Measurements from ENCODE around the gene NUP62.

Gene NUP62

GRCh38 chr19:49896863-49897621 lies 32.3 kb downstream of the NUP62 start, which contains the start of gene IL4I1:
TSS of gene IL4I1 (minus strand) at chr19:49896887. CDS start at chr19:49896160, 727 bp downstream.
- DNase-seq (ENCODE audit: low spot score), result no peak

DNA sequence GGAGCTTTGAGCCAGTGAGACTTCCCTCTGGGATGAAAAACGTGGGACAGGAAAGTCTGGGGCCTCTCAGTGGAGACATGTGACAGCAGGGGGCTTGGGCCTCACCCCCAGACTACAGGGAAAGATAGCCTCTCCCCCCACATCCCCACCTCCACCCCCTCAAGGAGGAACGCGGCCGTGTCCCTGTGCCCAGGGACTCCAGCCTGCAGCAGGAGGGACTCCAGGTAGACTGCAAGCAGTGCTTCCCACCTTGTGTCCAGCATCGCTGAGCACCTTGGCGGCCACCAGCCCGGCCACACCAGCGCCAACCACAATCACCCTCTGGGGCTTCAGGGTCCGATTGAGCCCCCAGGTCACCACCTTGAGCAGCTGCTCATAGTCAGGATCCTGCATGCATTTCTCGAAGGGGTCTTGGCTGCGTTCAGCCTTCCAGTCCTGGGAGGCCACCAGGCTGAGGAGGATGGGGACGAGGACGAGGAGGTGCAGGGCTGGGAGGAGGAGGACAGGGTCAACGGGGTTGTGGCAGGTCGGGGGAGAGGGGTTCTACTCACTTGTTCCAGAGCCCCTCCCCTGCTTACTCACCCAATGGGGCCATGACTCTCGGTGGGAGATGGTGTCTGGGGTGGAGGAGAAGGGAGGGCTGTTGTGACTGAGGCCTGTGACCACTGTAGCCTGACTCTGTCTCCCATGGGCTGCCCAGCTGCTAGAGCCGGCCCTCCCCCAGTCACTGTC lies 33.6 kb downstream of the NUP62 start:
- no peak for DNase-seq (ENCODE audit: low spot score)

DNA sequence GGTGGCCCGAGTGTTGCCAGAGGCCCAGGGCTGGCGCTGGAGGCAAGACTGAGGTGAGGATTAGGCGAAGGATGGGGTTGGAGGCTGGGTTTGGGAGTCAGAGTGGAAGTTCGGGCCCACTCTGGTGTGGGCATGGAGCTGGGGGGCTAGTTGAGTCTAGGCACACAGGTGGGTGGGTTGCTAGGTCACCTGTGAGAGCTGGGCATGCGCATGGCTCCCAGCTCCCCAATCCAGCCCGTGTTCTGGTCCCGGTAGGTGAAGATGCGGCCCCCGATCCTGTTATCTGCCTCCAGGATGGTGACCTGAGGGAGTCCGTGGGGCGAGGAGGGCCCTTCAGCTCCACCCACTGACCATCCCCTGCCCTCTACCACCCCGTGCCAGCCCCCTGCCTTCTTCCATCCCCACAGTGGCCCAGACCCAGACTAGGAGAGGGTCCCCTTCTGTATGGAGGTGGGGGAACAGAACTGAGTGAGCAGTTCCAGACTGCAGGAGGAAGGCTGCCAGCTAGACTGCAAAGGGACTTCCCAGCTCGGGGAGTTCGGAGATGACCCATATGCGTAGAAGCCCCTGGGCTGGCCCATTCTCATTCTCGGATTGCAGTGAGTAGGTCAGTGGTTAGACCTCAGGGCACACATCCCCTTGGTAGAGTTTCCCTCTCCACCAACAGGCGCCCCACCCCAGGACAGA lies 34.3 kb downstream of the NUP62 start:
- no peak for DNase-seq (ENCODE audit: low spot score)

DNA sequence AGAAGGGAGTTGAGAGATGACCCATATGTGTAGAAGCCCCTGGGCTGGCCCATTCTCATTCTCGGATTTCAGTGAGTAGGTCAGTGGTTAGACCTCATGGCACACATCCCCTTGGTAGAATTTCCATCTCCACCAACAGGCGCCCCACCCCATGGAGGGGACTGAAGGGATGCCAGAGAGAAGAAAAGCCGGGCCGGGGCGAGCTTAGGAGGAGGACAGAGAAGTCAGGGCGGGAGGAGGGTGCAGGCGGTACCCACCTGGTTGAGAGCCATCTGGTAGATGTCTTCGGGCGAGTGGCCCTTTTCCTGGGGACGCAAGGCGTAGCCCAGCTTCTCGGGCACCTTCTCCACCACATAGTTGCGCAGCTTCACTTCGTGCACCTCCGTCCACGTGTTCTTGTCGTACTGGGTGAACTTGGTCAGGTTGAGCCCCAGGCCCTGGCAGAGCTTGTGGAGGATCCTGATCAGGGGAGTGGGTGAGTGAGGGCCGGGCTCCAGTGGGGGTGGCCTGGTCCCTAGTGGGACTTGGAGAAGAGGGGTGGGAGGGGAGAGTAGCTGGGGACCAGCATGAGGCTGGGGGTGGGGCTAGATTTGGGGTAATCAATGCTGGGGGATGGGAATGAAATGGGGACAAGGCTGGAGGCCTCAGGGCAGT lies 35.2 kb downstream of the NUP62 start:
- no peak for DNase-seq (ENCODE audit: low spot score)

DNA sequence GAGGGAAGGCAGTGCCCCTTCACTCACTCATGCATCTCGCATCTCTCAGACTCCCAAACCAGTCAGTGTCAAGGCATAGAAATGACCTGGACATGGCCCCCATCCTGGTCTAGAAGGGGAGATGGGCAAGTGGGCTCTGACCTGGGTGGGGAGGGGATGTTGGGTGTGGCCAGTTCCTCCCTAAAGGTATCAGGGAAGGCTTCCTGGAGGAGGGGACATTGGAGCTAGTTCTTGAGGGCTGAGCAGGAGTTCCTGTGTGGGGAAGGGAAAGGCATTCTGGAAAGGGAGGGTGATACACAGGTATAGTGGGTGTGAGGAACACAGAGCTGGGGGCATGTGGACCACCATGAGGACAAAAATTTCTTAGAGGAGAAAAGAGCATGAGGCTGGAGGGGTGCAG lies 36.6 kb downstream of the NUP62 start:
- no peak for DNase-seq (ENCODE audit: low spot score)

GRCh38 chr19:49891393-49891792 lies 37.9 kb downstream of the NUP62 start:
- DNase-seq (ENCODE audit: low spot score), result no peak

DNA sequence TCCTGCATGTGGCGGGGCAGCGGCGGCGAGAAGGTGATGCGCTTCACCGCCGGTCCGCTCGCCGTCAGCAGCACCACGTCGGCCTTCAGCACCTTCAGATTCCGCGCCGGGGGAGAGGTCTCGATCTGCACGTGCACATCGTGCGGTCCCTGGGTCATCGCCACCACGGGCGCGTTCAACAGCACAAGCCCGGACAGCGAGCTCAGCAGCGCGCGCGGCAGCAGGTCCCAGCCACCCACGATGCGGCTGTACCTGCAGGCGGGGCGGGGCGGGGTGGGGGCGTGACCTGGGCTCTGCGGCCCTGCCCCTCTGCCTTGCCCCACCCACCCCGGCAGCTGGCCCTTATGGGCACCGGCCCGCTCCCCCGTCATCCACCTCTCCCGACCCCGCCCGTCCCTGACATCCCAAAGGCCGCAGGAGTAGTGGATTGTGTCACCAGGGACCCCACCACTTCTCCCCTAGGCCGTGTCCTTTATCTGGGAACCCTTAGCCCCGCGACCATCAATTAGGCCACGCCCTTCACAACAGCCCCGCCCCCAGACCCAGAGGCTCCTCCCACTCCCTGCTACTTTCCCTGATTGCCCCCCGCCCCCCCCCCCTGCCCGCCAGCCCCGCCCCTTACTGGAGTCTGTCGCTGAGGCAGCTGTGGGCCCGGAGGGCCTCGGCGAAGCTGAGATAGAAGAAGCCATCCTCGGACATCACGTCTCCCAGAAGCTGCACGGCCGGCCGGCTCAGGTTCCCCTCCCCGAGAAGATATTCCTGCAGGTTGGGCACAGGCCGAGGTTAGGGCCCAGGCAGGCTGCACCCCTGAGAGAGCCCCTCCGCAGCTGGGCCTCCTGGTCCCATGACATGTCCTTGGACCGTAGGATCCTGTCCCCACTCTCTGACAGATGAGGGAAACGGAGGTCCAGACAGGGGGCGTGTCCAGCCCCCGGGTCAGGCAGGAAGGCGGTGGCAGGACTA lies 38.7 kb downstream of the NUP62 start:
- DNase-seq (ENCODE audit: low spot score), result peak; percentile 91

GRCh38 chr19:49889687-49890348 lies 39.5 kb downstream of the NUP62 start:
- peak; percentile 84 for DNase-seq (ENCODE audit: low spot score)

GRCh38 chr19:49889038-49889686 lies 40.1 kb downstream of the NUP62 start:
- DNase-seq (ENCODE audit: low spot score), result no peak

DNA sequence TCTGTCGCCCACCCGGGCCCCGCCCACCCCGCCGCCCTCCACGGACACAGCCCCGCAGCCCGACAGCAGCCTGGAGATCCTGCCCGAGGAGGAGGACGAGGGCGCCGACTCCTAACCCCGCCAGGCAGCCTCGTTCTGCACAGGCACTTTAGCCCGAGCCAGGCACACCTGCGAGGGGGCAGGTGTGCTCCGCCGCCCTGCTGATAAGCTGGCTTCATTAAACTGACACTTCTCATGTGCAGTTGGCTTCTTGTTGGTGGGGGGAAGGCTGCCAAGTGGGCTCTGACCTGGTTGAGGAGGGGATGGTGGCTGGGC lies 40.8 kb downstream of the NUP62 start:
- no peak for DNase-seq (ENCODE audit: low spot score)

DNA sequence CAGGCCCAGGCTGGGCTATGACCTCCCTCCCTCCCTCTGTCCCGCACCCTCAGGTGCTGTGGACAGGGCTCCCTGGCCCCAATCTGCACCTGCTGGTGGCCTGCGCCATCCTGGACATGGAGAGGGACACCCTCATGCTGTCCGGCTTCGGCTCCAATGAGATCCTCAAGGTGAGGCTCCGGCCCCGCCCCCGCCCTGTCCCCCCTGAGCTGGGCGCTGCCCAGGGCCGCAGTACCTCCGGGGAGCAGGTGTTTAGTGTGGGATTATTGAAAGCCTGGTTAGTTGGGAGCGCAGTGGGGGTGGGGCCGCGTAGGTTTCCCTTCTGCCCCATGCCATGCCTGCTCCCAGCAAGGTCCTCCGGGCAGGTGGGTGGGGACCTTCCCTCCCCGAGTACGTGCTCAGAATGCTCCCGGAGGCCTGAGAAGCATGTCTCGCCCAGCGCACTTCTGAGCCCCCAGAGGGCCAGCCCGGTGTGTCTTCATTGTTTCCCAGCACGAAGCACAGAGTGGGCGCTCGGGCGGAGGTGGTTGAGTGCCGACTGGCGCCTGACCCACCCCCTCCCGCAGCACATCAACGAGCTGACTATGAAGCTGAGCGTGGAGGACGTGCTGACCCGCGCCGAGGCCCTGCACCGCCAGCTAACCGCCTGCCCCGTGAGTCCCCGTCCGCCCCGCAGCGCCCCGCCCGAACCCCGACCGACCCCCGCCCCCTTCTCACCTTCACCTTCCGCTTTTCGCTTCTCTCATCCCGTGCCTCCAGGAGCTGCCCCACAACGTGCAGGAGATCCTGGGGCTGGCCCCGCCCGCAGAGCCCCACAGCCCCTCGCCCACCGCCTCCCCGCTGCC lies 41.4 kb downstream of the NUP62 start:
- no peak for DNase-seq (ENCODE audit: low spot score)

DNA sequence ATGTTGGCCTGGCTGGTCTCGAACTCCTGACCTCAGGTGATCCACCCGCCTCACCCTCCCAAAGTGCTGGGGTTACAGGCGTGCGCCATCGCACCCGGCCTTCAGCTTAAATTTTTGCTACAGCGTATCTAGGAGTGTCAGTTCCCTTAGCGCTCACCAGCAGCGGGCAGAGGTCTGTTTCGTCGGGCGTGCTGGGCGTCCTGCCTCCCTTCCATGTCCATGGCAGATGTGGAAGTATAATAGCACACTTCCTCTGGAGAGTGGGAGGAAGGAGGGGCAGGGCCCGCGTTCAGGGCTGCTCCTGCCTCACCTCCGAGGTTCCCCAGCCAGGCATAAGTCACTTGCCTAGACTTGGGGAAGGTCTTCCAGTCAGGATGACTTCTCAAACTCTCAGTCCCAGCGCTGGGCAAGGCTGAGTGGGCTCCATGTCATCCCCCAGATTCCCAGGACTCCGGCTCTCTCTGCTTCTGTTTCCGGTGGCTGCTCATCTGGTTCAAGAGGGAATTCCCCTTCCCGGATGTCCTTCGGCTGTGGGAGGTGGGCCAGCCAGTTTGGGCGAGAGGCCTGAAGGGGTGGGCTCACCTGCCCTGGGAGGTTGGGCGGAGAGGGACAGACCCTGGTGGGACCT lies 42.2 kb downstream of the NUP62 start:
- DNase-seq (ENCODE audit: low spot score), result no peak

- DNase-seq (ENCODE audit: low spot score), result no peak
Measured at GRCh38 chr19:49884760-49885159, 44.5 kb downstream of the NUP62 start.

- no peak for DNase-seq (ENCODE audit: low spot score)
Measured at GRCh38 chr19:49884109-49884508, 45.2 kb downstream of the NUP62 start.

- DNase-seq (ENCODE audit: low spot score), result no peak
Measured at GRCh38 chr19:49883094-49883493, 46.2 kb downstream of the NUP62 start.

GRCh38 chr19:49882643-49883042 lies 46.7 kb downstream of the NUP62 start:
- no peak for DNase-seq (ENCODE audit: low spot score)

- peak; percentile 67 for DNase-seq (ENCODE audit: low spot score)
Measured at GRCh38 chr19:49881672-49882394, 47.5 kb downstream of the NUP62 start.

DNA sequence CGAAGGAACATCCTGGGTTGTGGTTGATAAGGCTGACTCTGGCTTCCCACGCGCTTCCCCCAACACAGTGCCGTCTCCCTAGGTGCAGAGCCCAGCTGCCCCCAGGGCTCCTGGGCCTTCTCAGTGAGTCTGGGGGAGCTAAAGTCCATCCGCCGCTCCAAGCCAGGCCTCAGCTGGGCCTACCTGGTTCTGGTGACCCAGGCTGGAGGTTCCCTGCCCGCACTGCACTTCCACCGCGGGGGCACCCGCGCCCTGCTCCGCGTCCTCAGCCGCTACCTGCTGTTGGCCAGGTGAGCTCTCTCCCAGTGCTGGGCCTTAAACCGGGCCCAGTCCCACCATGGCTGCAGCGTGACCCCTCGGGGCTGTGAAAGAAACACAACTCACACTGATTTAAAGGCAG lies 48.1 kb downstream of the NUP62 start:
- DNase-seq (ENCODE audit: low spot score), result no peak
